ENCODE measurements around the gene SIRPG. TPM values are rescaled to one million over a fixed set of nuclear protein-coding genes. Genes with fewer than 3 reads are reported as not detected.
"Not testable (repeated sequence)": the region's sequence is repeated elsewhere in the genome, so short reads cannot be mapped to it uniquely, and the experiment has no call there.

Gene SIRPG
- total RNA-seq, 1 donor from 2014 or later = not detected

GRCh38 chr20:1618479-1618878 is 39.1 kb downstream of the SIRPG start:
- Histone ChIP-seq H3K27ac (replicated peaks) (no peak overlapping the region), H3K9me3 (replicated peaks) (peaks cover 18% of the 10 kb centered on the region), H3K4me3 (no peak overlapping the region), H3K4me1 (no peaks in the 10 kb centered on the region), H3K36me3 (no peaks in the 10 kb centered on the region), H3K27me3 (ENCODE audit: low read depth) (peaks cover 15% of the 10 kb centered on the region)
- DNase-seq = no peak
- no peak for TF ChIP-seq CTCF (IDR thresholded peaks at IDR 0.05; ENCODE audit: borderline replicate concordance)
- intact Hi-C loops (cut with micrococcal nuclease) = no loop called here

DNA sequence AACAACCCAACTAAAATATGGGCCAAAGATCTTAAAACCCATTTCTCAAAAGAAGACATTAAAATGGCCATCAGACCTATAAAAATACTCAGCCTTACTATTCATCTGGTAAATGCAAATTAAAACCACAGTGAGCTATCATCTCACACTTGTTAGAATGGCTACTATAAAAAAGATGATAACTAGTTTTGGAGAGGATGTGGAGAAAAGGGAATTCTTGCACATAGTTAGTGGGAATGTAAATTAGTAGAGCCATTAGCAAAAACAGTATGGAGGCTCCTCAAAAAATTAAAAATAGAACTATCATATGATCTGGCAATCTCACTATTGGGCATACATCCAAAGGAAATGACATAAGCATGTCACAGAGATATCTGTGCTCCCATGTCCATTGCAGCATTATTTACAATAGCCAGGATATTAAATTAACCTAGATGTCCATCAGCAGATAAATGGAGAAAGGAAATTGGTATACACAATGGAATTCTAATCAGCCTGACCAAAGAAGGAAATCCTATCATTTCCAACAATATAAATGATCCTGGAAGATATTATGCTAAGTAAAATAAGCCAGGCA is 40.6 kb downstream of the SIRPG start:
- Histone ChIP-seq H3K4me1 (no peaks in the 10 kb centered on the region), H3K36me3 (no peaks in the 10 kb centered on the region), H3K9me3 (replicated peaks) (peaks cover 18% of the 10 kb centered on the region), H3K27me3 (ENCODE audit: low read depth) (peaks cover 13% of the 10 kb centered on the region), H3K27ac (replicated peaks) (no peak overlapping the region), H3K4me3 (no peak overlapping the region)
- intact Hi-C loops (cut with micrococcal nuclease) = no loop called here
- TF ChIP-seq CTCF (IDR thresholded peaks at IDR 0.05; ENCODE audit: borderline replicate concordance) = no peak
- no peak for DNase-seq

DNA sequence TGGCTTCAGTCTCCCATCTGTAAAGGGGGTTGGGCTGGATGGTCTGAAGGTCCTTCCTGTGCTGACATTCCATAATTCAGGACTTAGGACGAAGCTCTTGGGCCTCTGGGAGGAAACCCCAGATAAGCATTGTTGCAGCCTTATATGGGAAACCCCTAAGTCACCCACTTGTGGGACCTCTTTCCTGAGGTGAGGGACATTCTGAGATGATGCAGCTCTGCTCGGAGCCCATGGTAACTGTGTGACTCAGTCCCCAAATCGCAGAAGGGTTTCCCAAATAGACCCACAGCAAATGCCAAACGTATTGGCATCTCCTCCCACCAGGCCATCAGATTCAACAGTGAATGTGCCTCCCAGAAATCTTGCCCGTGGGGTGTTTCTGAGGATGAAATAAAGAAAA is 47.2 kb downstream of the SIRPG start:
- intact Hi-C loops (cut with micrococcal nuclease); H3K27ac ChIP-seq (replicated peaks); H3K27me3 ChIP-seq (ENCODE audit: low read depth); H3K36me3 ChIP-seq; H3K4me3 ChIP-seq; H3K9me3 ChIP-seq (replicated peaks); H3K4me1 ChIP-seq; DNase-seq: not testable (repeated sequence)

GRCh38 chr20:1608678-1609347 is 48.8 kb downstream of the SIRPG start:
- H3K9me3 ChIP-seq (replicated peaks); H3K27ac ChIP-seq (replicated peaks); H3K27me3 ChIP-seq (ENCODE audit: low read depth); H3K4me3 ChIP-seq; H3K4me1 ChIP-seq; intact Hi-C loops (cut with micrococcal nuclease); DNase-seq; H3K36me3 ChIP-seq: not testable (repeated sequence)

DNA sequence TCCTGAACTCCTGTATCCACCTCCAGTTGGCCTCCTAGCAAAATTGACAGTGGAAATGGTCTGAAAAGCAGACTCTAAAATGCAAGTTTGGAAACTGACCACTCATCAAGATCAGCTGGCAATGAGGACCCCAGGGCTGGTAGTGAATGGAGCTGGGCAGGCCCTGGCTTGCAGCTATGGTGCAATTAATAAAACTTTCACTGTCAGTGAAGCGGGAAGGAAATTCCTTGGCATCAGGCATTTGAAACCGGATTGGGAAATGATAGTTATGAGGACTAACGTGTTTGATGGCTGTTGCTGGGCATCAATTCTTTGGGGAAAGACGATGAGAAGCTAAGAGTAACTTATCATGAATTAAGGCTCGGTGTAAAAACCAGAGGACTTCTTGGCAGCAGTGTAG is 56.8 kb downstream of the SIRPG start:
- Histone ChIP-seq H3K4me3 (no peak overlapping the region), H3K4me1 (no peaks in the 10 kb centered on the region), H3K9me3 (replicated peaks) (no peaks in the 10 kb centered on the region), H3K27ac (replicated peaks) (no peak overlapping the region), H3K36me3 (no peaks in the 10 kb centered on the region), H3K27me3 (ENCODE audit: low read depth) (no peaks in the 10 kb centered on the region)
- no peak for DNase-seq
- intact Hi-C loops (cut with micrococcal nuclease) = no loop called here
- TF ChIP-seq CTCF (IDR thresholded peaks at IDR 0.05; ENCODE audit: borderline replicate concordance) = no peak

GRCh38 chr20:1595333-1595732 is 62.2 kb downstream of the SIRPG start:
- Histone ChIP-seq H3K36me3 (no peaks in the 10 kb centered on the region), H3K4me3 (no peak overlapping the region), H3K9me3 (replicated peaks) (no peaks in the 10 kb centered on the region), H3K27ac (replicated peaks) (no peak overlapping the region), H3K27me3 (ENCODE audit: low read depth) (no peaks in the 10 kb centered on the region), H3K4me1 (no peaks in the 10 kb centered on the region)
- DNase-seq = no peak
- TF ChIP-seq CTCF (IDR thresholded peaks at IDR 0.05; ENCODE audit: borderline replicate concordance) = no peak
- intact Hi-C loops (cut with micrococcal nuclease) = no loop called here

Data from left ventricle myocardium inferior (tissue), 1 donor.